Suppressor macrophage (primary cell): ENCODE data around the gene CCDC57.

Experiments
- DNase-seq, 4 experiments: peaks; one replicate each; pipeline ENCODE4 v3.0.0-alpha.2; 2020 to 2022

Gene CCDC57

GRCh38 chr17:82120148-82120547 is 92.5 kb downstream of the CCDC57 start:
- peak in 3 of 4 experiments; percentile 25 to 37 (median 36) for DNase-seq

GRCh38 chr17:82118815-82119380 is 93.7 kb downstream of the CCDC57 start:
- no peak for DNase-seq

GRCh38 chr17:82118168-82118814 is 94.4 kb downstream of the CCDC57 start:
- no peak for DNase-seq

- DNase-seq, result no peak
Observed at GRCh38 chr17:82117139-82118090, 95.2 kb downstream of the CCDC57 start.

GRCh38 chr17:82116246-82116645 is 96.4 kb downstream of the CCDC57 start:
- DNase-seq, result no peak

- no peak for DNase-seq
Observed at GRCh38 chr17:82114872-82115271, 97.8 kb downstream of the CCDC57 start.

GRCh38 chr17:82114447-82114846 is 98.2 kb downstream of the CCDC57 start:
- no peak for DNase-seq

- DNase-seq, result no peak
Observed at GRCh38 chr17:82113941-82114340, 98.7 kb downstream of the CCDC57 start.

GRCh38 chr17:82113422-82113821 is 99.2 kb downstream of the CCDC57 start:
- DNase-seq, result no peak

GRCh38 chr17:82112914-82113311 is 99.7 kb downstream of the CCDC57 start:
- DNase-seq, result no peak

- no peak for DNase-seq
Observed at GRCh38 chr17:82112181-82112913, 100.3 kb downstream of the CCDC57 start.

- no peak for DNase-seq
Observed at GRCh38 chr17:82110298-82110697, 102.3 kb downstream of the CCDC57 start.

GRCh38 chr17:82108961-82109475 is 103.6 kb downstream of the CCDC57 start:
- DNase-seq, result no peak

GRCh38 chr17:82108496-82108945 is 104.1 kb downstream of the CCDC57 start:
- no peak for DNase-seq

GRCh38 chr17:82108038-82108437 is 104.6 kb downstream of the CCDC57 start:
- no peak for DNase-seq

GRCh38 chr17:82107341-82107860 is 105.2 kb downstream of the CCDC57 start:
- DNase-seq, result peak in 2 of 4 experiments; percentile 26 to 36

- no peak for DNase-seq
Observed at GRCh38 chr17:82106688-82107305, 105.8 kb downstream of the CCDC57 start.

GRCh38 chr17:82105882-82106687 is 106.6 kb downstream of the CCDC57 start:
- DNase-seq, result peak; percentile 63 to 85 (median 74)

GRCh38 chr17:82105417-82105881 is 107.2 kb downstream of the CCDC57 start:
- no peak for DNase-seq

- DNase-seq, result no peak
Observed at GRCh38 chr17:82104797-82105416, 107.7 kb downstream of the CCDC57 start.
